Liver (tissue), 9 donors: ENCODE results near the gene AOPEP. TPM values are rescaled to one million over a fixed set of nuclear protein-coding genes. Genes with fewer than 3 reads are reported as not detected.

Experiments
- DNase-seq: peaks from one replicate; pipeline ENCODE4 v3.0.0-alpha.2; 2017; ENCODE audit warnings: low spot score
- H3K27ac ChIP-seq, 2 donors: one replicate each; pipeline ENCODE4 v1.7.0; 2013; ENCODE audit warnings: inconsistent platforms in 2 of 2, low read length in 2 of 2, control low read depth in 1 of 2, low read depth in 1 of 2, mild to moderate bottlenecking in 1 of 2
- H3K27me3 ChIP-seq, 4 donors: one replicate each; pipeline versions ENCODE4 v1.6.1 to v1.7.0; 2013; ENCODE audit warnings: low read length in 3 of 4, inconsistent platforms in 1 of 4, mild to moderate bottlenecking in 1 of 4, moderate library complexity in 1 of 4; ENCODE audit not compliant: control insufficient read depth in 4 of 4, insufficient read depth in 4 of 4
- H3K36me3 ChIP-seq, 4 donors: one replicate each; pipeline versions ENCODE4 v1.6.1 to v1.7.0; 2013; ENCODE audit warnings: low read length in 3 of 4, mild to moderate bottlenecking in 3 of 4, low read depth in 1 of 4, moderate library complexity in 1 of 4; ENCODE audit not compliant: control insufficient read depth in 4 of 4, insufficient read depth in 3 of 4
- H3K4me1 ChIP-seq, 4 donors: one replicate each; pipeline versions ENCODE4 v1.6.1 to v1.7.0; 2013; ENCODE audit warnings: low read length in 3 of 4, mild to moderate bottlenecking in 3 of 4, moderate library complexity in 1 of 4; ENCODE audit not compliant: control insufficient read depth in 4 of 4, insufficient read depth in 4 of 4
- H3K4me3 ChIP-seq, 3 donors: one replicate each; pipeline versions ENCODE4 v1.6.1 to v1.7.0; 2013; ENCODE audit warnings: low read length in 3 of 3, control low read depth in 1 of 3, low read depth in 1 of 3, mild to moderate bottlenecking in 1 of 3
- H3K9ac ChIP-seq, 2 donors: one replicate each; pipeline ENCODE4 v1.7.0; 2013; ENCODE audit warnings: low read length in 2 of 2, mild to moderate bottlenecking in 2 of 2, moderate library complexity in 2 of 2, control low read depth in 1 of 2, low read depth in 1 of 2
- H3K9me3 ChIP-seq, 4 donors: one replicate each; pipeline versions ENCODE4 v1.6.1 to v1.7.0; 2013; ENCODE audit warnings: low read length in 3 of 4; ENCODE audit not compliant: control insufficient read depth in 4 of 4
- EGR1 ChIP-seq, 2 donors: IDR thresholded peaks; 2 replicates each; pipeline ENCODE4 v1.6.1; 2016 to 2018; ENCODE audit warnings: antibody characterized with exemption in 2 of 2, low read depth in 2 of 2
- FOXA2 ChIP-seq: IDR thresholded peaks from 2 replicates; pipeline ENCODE4 v1.6.1; 2016; ENCODE audit warnings: antibody characterized with exemption
- HNF4A ChIP-seq, 2 donors: conservative IDR thresholded peaks; 2 replicates each; pipeline ENCODE4 v1.6.1; 2016; ENCODE audit warnings: antibody characterized with exemption in 2 of 2, mild to moderate bottlenecking in 2 of 2
- HNF4G ChIP-seq: IDR thresholded peaks from 2 replicates; pipeline ENCODE4 v1.6.1; 2016; ENCODE audit warnings: antibody characterized with exemption
- JUND ChIP-seq, 2 donors: IDR thresholded peaks; 2 replicates each; pipeline ENCODE4 v1.6.1; 2016; ENCODE audit warnings: antibody characterized with exemption in 2 of 2
- NR2F2 ChIP-seq: IDR thresholded peaks from 2 replicates; pipeline ENCODE4 v1.6.1; 2016; ENCODE audit warnings: antibody characterized with exemption
- RAD21 ChIP-seq, 2 donors: IDR thresholded peaks; 2 replicates each; pipeline ENCODE4 v1.6.1; 2016; ENCODE audit warnings: antibody characterized with exemption in 2 of 2, mild to moderate bottlenecking in 2 of 2
- RXRA ChIP-seq, 2 donors: IDR thresholded peaks; 2 replicates each; pipeline ENCODE4 v1.6.1; 2017 to 2018; ENCODE audit warnings: antibody characterized with exemption in 2 of 2, mild to moderate bottlenecking in 1 of 2
- SP1 ChIP-seq: IDR thresholded peaks from 2 replicates; pipeline ENCODE4 v1.6.1; 2018; ENCODE audit warnings: antibody characterized with exemption, mild to moderate bottlenecking
- TAF1 ChIP-seq: conservative IDR thresholded peaks from 2 replicates; pipeline ENCODE4 v1.6.1; 2016; ENCODE audit warnings: antibody characterized with exemption, mild to moderate bottlenecking
- YY1 ChIP-seq: IDR thresholded peaks from 2 replicates; pipeline ENCODE4 v1.6.1; 2016; ENCODE audit warnings: antibody characterized with exemption, mild to moderate bottlenecking
- WGBS: extraction: QIAGEN DNeasy Blood & Tissue Kit; methylation state at CpG from one replicate; pipeline ENCODE4 v1.1.7; 2013; 5-methylcytosine and 5-hydroxymethylcytosine counted together
- polyA plus RNA-seq, 2 donors: library from polyadenylated mRNA; stranded (reverse) in 1 of 2; unstranded in 1 of 2; fragments of 200-250 nt in 1 of 2; fragments of >200 nt in 1 of 2; fragmentation: Nextera tagmentation in 1 of 2; extraction: Ambion mirVana in 1 of 2; gene quantifications; one replicate each; pipeline versions ENCODE4 v1.2.1 to v1.2.3, GENCODE V29; 2013 to 2015
- total RNA-seq, 2 donors: library from RNA; depleted of rRNA; stranded (reverse); fragments of >200 nt; gene quantifications; one replicate each; pipeline ENCODE4 v1.2.3, GENCODE V29; 2014
- TF ChIP-seq, protein P1 (sequence below): IDR thresholded peaks from 2 replicates; pipeline ENCODE4 v1.6.1; 2016; ENCODE audit warnings: antibody characterized with exemption
- TF ChIP-seq, protein P2 (sequence below): fragments of 150-350 bp; IDR thresholded peaks from 2 replicates; pipeline ENCODE4 v1.5.1; 2017; ENCODE audit warnings: improper control_type of control experiment, low read depth, low read length; ENCODE audit not compliant: missing input control
- TF ChIP-seq, protein P3 (sequence below): IDR thresholded peaks from 2 replicates; pipeline ENCODE4 v1.6.1; 2016; ENCODE audit warnings: antibody characterized with exemption, mild to moderate bottlenecking
- TF ChIP-seq, protein P4 (sequence below): IDR thresholded peaks from 2 replicates; pipeline ENCODE4 v1.6.1; 2016; ENCODE audit warnings: antibody characterized with exemption
- TF ChIP-seq, protein P5 (sequence below): IDR thresholded peaks from 2 replicates; pipeline ENCODE4 v1.6.1; 2016; ENCODE audit warnings: antibody characterized with exemption
- donor health status: healthy.
- donor health status: healthy.
- donor health status: healthy.
- donor health status: healthy.
- donor health status: healthy.

The AOPEP gene
- total and polyA plus RNA-seq, 4 donors = 22.2 to 77.1 (median 34.8) TPM

DNA sequence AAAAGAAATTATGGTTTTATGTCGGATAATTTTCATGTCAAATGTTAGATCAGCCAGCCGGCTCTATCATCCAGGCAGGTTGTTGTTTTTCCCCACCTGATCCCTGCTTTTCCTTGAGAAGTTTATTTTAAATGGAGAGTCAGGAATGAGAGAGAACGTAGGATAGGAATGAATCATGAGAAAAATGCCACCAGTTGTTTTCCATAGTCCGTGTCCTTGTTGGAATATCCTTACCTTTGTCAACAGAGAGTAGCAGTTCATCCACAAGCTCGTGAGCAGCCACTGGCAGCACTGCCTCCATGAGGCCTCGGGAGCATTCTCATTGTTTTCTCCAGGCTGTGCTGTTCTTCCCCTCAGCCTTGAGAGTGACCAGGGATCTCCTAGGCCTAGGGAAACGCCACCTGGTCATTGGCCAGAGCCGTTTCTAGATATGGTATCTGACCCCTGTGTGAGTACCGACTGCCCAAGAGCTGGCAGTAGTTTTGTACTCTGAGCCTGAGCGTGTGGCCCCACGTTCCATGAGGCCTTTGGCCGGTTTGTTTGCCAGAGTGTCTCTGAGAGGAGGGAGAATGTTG is 297.7 kb downstream of the AOPEP start:
- Histone ChIP-seq H3K4me3 (no peak overlapping the region), H3K27ac (peak overlapping the region; percentile 78 to 84), H3K9ac (peak overlapping the region in 1 of 2 donors; percentile 61), H3K4me1 (peaks cover 25 to 88% (median 67%) of the 10 kb centered on the region in 4 donors), H3K36me3 (peaks cover 2 to 26% (median 22%) of the 10 kb centered on the region in 4 donors), H3K9me3 (no peaks in the 10 kb centered on the region), H3K27me3 (no peaks in the 10 kb centered on the region)
- no peak for DNase-seq
- 28% methylated on average over 12 of the region's 12 CpGs for WGBS
- TF ChIP-seq JUND (IDR thresholded peaks at IDR 0.05) = peak in 1 of 2 donors; percentile 43
- TF ChIP-seq SP1 = peak; percentile 65
- TF ChIP-seq, protein P1, sequence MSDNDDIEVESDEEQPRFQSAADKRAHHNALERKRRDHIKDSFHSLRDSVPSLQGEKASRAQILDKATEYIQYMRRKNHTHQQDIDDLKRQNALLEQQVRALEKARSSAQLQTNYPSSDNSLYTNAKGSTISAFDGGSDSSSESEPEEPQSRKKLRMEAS = peak; percentile 73
- no peak for TF ChIP-seq HNF4G
- peak in 1 of 2 donors; percentile 17 for TF ChIP-seq EGR1 (IDR thresholded peaks at IDR 0.05; ENCODE audit: low read depth in 2 of 2)
- peak; percentile 16 for TF ChIP-seq NR2F2
- TF ChIP-seq RAD21 (IDR thresholded peaks at IDR 0.05) = peak; percentile 43 to 53
- TF ChIP-seq, protein P2, sequence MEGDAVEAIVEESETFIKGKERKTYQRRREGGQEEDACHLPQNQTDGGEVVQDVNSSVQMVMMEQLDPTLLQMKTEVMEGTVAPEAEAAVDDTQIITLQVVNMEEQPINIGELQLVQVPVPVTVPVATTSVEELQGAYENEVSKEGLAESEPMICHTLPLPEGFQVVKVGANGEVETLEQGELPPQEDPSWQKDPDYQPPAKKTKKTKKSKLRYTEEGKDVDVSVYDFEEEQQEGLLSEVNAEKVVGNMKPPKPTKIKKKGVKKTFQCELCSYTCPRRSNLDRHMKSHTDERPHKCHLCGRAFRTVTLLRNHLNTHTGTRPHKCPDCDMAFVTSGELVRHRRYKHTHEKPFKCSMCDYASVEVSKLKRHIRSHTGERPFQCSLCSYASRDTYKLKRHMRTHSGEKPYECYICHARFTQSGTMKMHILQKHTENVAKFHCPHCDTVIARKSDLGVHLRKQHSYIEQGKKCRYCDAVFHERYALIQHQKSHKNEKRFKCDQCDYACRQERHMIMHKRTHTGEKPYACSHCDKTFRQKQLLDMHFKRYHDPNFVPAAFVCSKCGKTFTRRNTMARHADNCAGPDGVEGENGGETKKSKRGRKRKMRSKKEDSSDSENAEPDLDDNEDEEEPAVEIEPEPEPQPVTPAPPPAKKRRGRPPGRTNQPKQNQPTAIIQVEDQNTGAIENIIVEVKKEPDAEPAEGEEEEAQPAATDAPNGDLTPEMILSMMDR = no peak
- TF ChIP-seq YY1 = peak; percentile 74
- peak; percentile 83 to 90 for TF ChIP-seq HNF4A (conservative IDR thresholded peaks at IDR 0.05)
- TF ChIP-seq, protein P3, sequence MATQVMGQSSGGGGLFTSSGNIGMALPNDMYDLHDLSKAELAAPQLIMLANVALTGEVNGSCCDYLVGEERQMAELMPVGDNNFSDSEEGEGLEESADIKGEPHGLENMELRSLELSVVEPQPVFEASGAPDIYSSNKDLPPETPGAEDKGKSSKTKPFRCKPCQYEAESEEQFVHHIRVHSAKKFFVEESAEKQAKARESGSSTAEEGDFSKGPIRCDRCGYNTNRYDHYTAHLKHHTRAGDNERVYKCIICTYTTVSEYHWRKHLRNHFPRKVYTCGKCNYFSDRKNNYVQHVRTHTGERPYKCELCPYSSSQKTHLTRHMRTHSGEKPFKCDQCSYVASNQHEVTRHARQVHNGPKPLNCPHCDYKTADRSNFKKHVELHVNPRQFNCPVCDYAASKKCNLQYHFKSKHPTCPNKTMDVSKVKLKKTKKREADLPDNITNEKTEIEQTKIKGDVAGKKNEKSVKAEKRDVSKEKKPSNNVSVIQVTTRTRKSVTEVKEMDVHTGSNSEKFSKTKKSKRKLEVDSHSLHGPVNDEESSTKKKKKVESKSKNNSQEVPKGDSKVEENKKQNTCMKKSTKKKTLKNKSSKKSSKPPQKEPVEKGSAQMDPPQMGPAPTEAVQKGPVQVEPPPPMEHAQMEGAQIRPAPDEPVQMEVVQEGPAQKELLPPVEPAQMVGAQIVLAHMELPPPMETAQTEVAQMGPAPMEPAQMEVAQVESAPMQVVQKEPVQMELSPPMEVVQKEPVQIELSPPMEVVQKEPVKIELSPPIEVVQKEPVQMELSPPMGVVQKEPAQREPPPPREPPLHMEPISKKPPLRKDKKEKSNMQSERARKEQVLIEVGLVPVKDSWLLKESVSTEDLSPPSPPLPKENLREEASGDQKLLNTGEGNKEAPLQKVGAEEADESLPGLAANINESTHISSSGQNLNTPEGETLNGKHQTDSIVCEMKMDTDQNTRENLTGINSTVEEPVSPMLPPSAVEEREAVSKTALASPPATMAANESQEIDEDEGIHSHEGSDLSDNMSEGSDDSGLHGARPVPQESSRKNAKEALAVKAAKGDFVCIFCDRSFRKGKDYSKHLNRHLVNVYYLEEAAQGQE = peak; percentile 74
- peak; percentile 5 for TF ChIP-seq FOXA2
- no peak for TF ChIP-seq TAF1
- peak; percentile 68 to 84 for TF ChIP-seq RXRA (IDR thresholded peaks at IDR 0.05)

DNA sequence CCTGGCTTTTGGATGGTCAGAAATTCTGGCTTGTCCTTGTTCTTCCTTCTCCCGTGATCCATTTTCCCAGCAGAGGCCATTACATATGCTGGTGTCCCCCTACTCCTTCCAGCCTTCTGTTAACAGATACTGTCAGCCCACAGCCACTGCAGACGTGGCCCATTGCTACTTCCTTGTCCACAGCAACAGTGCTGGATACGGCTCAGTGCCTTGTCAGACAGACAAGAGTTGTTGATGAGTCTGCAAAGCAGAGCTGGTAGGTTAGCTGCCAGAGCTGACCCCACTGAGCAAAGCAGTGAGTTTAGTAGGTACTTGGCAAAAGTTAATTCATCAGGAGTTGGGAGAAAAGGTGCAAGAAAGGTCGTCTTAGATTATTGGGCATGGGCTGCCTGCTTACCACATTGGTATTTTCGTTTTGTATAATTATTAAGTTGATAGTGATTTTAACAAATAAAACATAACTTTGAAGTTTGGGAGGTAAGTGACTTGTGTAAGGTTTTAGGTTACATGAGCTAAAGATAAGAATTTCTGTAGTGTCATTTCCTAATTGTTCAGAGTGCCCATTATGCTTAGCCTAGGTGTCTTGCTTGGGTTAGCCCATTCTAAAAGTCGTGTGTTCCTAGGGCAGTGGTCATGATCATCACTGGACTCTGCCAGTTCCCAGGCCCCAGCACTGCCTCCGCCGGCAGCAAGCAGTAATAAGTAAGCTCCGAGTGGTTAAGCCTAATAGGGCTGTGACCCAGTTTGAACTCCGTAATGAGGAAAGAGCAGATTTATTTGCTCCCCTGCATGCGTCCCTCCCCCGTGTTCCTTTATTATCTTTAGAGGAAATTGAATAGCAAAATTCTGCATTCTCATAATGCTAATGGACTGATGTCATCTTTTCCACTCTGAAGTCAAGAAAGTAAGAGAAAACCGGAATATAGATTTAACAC is 299.0 kb downstream of the AOPEP start:
- Histone ChIP-seq H3K4me1 (peaks cover 27 to 86% (median 72%) of the 10 kb centered on the region in 4 donors), H3K9me3 (no peaks in the 10 kb centered on the region), H3K4me3 (no peak overlapping the region), H3K9ac (peak overlapping the region in 1 of 2 donors; percentile 81), H3K27ac (peak overlapping the region; percentile 75 to 78), H3K27me3 (no peaks in the 10 kb centered on the region), H3K36me3 (peaks cover 0 to 18% (median 13%) of the 10 kb centered on the region in 4 donors)
- WGBS = 32% methylated on average over 13 of the region's 13 CpGs
- no peak for DNase-seq
- TF ChIP-seq, protein P4, sequence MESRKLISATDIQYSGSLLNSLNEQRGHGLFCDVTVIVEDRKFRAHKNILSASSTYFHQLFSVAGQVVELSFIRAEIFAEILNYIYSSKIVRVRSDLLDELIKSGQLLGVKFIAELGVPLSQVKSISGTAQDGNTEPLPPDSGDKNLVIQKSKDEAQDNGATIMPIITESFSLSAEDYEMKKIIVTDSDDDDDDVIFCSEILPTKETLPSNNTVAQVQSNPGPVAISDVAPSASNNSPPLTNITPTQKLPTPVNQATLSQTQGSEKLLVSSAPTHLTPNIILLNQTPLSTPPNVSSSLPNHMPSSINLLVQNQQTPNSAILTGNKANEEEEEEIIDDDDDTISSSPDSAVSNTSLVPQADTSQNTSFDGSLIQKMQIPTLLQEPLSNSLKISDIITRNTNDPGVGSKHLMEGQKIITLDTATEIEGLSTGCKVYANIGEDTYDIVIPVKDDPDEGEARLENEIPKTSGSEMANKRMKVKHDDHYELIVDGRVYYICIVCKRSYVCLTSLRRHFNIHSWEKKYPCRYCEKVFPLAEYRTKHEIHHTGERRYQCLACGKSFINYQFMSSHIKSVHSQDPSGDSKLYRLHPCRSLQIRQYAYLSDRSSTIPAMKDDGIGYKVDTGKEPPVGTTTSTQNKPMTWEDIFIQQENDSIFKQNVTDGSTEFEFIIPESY = peak; percentile 28
- TF ChIP-seq, protein P2 = peak; percentile 46
- peak; percentile 67 to 76 for TF ChIP-seq RAD21 (IDR thresholded peaks at IDR 0.05)
- TF ChIP-seq, protein P5, sequence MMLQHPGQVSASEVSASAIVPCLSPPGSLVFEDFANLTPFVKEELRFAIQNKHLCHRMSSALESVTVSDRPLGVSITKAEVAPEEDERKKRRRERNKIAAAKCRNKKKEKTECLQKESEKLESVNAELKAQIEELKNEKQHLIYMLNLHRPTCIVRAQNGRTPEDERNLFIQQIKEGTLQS = no peak
- peak; percentile 28 for TF ChIP-seq FOXA2
- TF ChIP-seq NR2F2 = peak; percentile 83
- TF ChIP-seq YY1 = peak; percentile 40
